Thyroid gland (tissue), 4 donors: ENCODE results near the gene CBFA2T3.

Source experiments
- POLR2A ChIP-seq, 2 donors: fragments of 450-650 bp; IDR thresholded peaks; one replicate each; pipeline ENCODE4 v1.6.1; 2017; ENCODE audit warnings: antibody characterized with exemption in 2 of 2, mild to moderate bottlenecking in 2 of 2, moderate library complexity in 1 of 2
- TF ChIP-seq, protein P1 (sequence below), 6 experiments: fragments of 200-600 bp in 3 of 6; fragments of 450-650 bp in 3 of 6; sonication (generic) in 3 of 6; IDR thresholded peaks; one replicate each; pipeline ENCODE4 v1.5.1; 2016 to 2019; ENCODE audit warnings: antibody characterized with exemption in 6 of 6, mild to moderate bottlenecking in 2 of 6, inconsistent platforms in 1 of 6, moderate library complexity in 1 of 6

DNA sequence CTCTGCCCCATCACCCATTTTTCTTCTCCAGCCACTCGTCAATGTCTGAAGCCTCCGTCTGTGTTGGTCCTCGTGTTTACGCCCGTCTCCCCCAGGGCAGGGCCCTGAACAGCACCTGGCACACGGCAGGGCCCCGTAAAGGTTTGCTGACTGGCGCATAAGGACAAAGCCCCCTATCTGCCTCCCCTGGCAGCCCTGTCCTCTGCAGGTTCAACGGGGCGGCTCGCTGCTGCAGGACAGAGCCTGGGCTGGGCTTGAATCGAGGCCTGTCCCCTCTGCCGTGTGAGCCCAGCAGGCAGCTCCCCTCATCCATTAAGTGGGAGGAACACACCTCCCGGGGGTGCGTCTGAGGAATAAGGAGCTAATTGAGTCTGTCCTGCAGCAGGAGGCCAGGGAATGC lies 64.5 kb downstream of the CBFA2T3 start:
- TF ChIP-seq, protein P1, sequence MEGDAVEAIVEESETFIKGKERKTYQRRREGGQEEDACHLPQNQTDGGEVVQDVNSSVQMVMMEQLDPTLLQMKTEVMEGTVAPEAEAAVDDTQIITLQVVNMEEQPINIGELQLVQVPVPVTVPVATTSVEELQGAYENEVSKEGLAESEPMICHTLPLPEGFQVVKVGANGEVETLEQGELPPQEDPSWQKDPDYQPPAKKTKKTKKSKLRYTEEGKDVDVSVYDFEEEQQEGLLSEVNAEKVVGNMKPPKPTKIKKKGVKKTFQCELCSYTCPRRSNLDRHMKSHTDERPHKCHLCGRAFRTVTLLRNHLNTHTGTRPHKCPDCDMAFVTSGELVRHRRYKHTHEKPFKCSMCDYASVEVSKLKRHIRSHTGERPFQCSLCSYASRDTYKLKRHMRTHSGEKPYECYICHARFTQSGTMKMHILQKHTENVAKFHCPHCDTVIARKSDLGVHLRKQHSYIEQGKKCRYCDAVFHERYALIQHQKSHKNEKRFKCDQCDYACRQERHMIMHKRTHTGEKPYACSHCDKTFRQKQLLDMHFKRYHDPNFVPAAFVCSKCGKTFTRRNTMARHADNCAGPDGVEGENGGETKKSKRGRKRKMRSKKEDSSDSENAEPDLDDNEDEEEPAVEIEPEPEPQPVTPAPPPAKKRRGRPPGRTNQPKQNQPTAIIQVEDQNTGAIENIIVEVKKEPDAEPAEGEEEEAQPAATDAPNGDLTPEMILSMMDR (IDR thresholded peaks at IDR 0.05): no peak
- no peak for TF ChIP-seq POLR2A (IDR thresholded peaks at IDR 0.05)
